ENCODE measurements around the gene AOPEP. TPM values are rescaled to one million over a fixed set of nuclear protein-coding genes. Genes with fewer than 3 reads are reported as not detected.

Gene AOPEP
- total and polyA plus RNA-seq, 10 donors = 14.8 to 86.1 (median 51.3) TPM

DNA sequence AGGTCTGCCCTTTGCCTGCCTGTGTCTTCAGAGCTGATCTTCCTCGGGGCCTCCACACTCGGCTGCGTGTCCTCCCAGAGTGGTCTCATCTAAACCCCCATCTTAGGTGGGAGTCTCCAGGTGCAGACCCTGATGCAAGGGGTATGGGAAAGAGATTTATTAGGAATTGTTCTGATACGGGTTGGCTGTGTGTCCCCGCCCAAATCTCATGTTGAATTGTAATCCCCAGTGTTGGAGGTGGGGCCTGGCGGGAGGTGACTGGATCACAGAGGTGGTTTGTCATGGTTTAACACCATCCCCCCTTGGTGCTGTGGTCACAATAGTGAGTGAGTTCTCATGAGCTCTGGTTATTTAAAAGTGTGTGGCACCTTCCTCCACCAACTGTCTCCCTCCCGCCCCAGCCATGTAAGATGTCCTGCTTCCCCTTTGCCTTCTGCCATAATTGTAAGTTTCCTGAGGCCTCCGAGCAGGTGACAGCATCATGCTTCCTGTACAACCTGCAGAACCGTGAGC, 208.4 kb downstream of the AOPEP start:
- intact Hi-C loops (cut with DNase I; ENCODE audit: low total_unique reads) = no loop called here
- no peak for DNase-seq
- no peaks in the 10 kb centered on the region for H3K36me3 ChIP-seq
- H3K27me3 ChIP-seq (replicated peaks in 1 of 7) = no peaks in the 10 kb centered on the region
- TF ChIP-seq, protein P1, sequence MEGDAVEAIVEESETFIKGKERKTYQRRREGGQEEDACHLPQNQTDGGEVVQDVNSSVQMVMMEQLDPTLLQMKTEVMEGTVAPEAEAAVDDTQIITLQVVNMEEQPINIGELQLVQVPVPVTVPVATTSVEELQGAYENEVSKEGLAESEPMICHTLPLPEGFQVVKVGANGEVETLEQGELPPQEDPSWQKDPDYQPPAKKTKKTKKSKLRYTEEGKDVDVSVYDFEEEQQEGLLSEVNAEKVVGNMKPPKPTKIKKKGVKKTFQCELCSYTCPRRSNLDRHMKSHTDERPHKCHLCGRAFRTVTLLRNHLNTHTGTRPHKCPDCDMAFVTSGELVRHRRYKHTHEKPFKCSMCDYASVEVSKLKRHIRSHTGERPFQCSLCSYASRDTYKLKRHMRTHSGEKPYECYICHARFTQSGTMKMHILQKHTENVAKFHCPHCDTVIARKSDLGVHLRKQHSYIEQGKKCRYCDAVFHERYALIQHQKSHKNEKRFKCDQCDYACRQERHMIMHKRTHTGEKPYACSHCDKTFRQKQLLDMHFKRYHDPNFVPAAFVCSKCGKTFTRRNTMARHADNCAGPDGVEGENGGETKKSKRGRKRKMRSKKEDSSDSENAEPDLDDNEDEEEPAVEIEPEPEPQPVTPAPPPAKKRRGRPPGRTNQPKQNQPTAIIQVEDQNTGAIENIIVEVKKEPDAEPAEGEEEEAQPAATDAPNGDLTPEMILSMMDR (IDR thresholded peaks at IDR 0.05 in 8 of 11, conservative IDR thresholded peaks at IDR 0.05 in 3 of 11) = no peak
- TF ChIP-seq POLR2A (IDR thresholded peaks at IDR 0.05) (no peak), POLR2AphosphoS5 (IDR thresholded peaks at IDR 0.05) (no peak)
- H3K4me1 ChIP-seq = peaks cover 0 to 8% (median 0%) of the 10 kb centered on the region in 6 donors
- no peaks in the 10 kb centered on the region for H3K9me3 ChIP-seq
- 80 to 88% (median 86%) methylated on average over 8 to 9 of the region's 9 CpGs for WGBS, 5 donors
- H3K27ac ChIP-seq = peak overlapping the region in 1 of 8 donors; percentile 18
- no peak overlapping the region for H3K4me3 ChIP-seq

DNA sequence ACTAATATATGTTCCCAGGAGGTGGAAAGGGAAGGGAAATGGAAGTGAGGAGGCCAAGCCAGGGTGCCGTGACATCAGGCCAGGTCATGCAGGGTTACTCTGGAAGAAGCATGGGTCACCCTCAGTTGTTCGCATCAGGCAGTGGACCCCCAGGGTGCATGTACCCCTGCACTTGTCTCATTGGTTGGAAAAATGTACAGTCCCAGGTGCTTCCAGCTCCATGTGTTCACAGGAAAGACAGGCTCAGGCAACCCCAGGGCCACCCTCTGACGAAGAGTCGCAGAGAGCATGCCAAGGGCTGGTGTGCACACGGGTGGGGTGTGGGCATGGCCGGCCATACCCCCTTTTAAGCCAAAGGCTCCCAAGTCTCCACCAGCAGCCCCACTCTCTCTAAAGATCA, 208.9 kb downstream of the AOPEP start:
- 91 to 98% (median 94%) methylated on average over 6 of the region's 6 CpGs for WGBS, 5 donors
- no peak for DNase-seq
- H3K9me3 ChIP-seq = no peaks in the 10 kb centered on the region
- intact Hi-C loops (cut with DNase I; ENCODE audit: low total_unique reads) = no loop called here
- H3K4me1 ChIP-seq = peaks cover 0 to 9% (median 3%) of the 10 kb centered on the region in 6 donors
- no peaks in the 10 kb centered on the region for H3K36me3 ChIP-seq
- TF ChIP-seq, protein P1 (IDR thresholded peaks at IDR 0.05 in 8 of 11, conservative IDR thresholded peaks at IDR 0.05 in 3 of 11) = no peak
- no peak for TF ChIP-seq POLR2AphosphoS5 (IDR thresholded peaks at IDR 0.05)
- peak overlapping the region in 4 of 8 donors; percentile 14 to 37 (median 28) for H3K27ac ChIP-seq
- no peak overlapping the region for H3K4me3 ChIP-seq
- no peaks in the 10 kb centered on the region for H3K27me3 ChIP-seq (replicated peaks in 1 of 7)

DNA sequence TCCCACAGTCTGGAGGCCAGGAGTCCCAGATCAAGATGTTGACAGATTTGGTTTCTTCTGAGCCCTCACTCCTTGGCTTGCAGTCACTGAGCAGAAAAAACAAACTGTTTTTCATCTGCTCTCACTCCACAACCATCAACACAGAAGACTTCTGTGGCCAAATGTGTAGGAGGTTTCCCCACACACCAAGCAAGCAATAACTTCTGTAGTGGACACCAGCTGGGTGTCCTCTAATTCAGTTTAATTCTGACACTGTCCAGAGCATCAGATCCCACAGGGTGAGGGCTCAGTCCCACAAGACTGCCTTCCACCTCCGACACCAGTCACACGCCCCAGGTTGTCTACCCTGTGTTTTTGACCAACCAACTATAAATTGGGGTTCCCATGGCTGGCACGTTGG, 209.9 kb downstream of the AOPEP start:
- intact Hi-C loops (cut with DNase I; ENCODE audit: low total_unique reads) = no loop called here
- no peaks in the 10 kb centered on the region for H3K27me3 ChIP-seq (replicated peaks in 1 of 7)
- H3K4me1 ChIP-seq = peaks cover 0 to 20% (median 12%) of the 10 kb centered on the region in 6 donors
- no peaks in the 10 kb centered on the region for H3K9me3 ChIP-seq
- no peaks in the 10 kb centered on the region for H3K36me3 ChIP-seq
- no peak overlapping the region for H3K4me3 ChIP-seq
- peak overlapping the region in 5 of 8 donors; percentile 14 to 37 (median 19) for H3K27ac ChIP-seq
- 65 to 92% (median 83%) methylated on average over 3 of the region's 3 CpGs for WGBS, 5 donors
- TF ChIP-seq POLR2A (IDR thresholded peaks at IDR 0.05) (no peak), POLR2AphosphoS5 (IDR thresholded peaks at IDR 0.05) (peak in 1 of 3 donors; percentile 32)
- TF ChIP-seq, protein P1 (IDR thresholded peaks at IDR 0.05 in 8 of 11, conservative IDR thresholded peaks at IDR 0.05 in 3 of 11) = no peak
- no peak for DNase-seq

DNA sequence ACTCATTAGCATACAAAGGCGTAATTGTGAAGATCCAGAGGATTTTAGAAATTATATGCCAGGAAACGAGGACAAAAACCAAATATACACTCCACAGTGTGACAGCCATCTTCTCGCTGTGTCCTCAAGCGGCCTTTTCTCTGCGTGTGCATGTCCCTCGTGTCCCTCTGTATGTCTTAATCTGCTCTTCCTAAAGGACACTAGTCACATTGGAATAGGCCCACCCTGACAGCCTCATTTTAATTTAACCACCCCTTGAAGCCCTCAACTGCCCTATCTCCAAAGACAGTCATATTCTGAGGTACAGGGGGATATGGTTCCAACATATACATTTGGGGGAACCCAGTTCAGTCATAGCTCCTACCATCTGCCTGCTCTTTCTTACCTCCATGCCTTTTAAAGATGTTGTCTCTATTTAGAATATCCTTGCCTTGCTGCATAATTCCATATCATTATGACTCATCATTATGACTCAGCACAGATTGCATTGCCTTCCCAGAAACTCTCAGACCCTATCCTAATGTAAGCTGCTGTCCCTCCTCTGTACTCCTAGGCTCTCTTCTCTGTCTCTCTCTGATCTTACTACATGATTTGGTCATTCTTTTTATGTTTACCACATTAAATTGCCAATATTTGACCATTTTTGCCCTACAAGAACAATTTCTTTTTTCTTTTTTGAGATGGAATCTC, 210.9 kb downstream of the AOPEP start:
- Histone ChIP-seq H3K36me3 (no peaks in the 10 kb centered on the region), H3K4me1 (peaks cover 0 to 27% (median 17%) of the 10 kb centered on the region in 6 donors), H3K4me3 (no peak overlapping the region), H3K9me3 (no peaks in the 10 kb centered on the region), H3K27ac (peak overlapping the region in 3 of 8 donors; percentile 12 to 37 (median 31)), H3K27me3 (replicated peaks in 1 of 7) (no peaks in the 10 kb centered on the region)
- TF ChIP-seq POLR2AphosphoS5 (IDR thresholded peaks at IDR 0.05) (no peak), POLR2A (IDR thresholded peaks at IDR 0.05) (no peak)
- TF ChIP-seq, protein P1 (IDR thresholded peaks at IDR 0.05 in 8 of 11, conservative IDR thresholded peaks at IDR 0.05 in 3 of 11) = no peak
- intact Hi-C loops (cut with DNase I; ENCODE audit: low total_unique reads) = no loop called here
- DNase-seq = no peak
- WGBS, 5 donors = 93 to 98% (median 97%) methylated on average over 6 of the region's 6 CpGs

Measured in spleen (tissue), 11 donors.